GM18505 (cell line): ENCODE data around the gene RAI14.
"Not testable (repeated sequence)": the region's sequence is repeated elsewhere in the genome, so short reads cannot be mapped to it uniquely, and the experiment has no call there.

Experiments used
- ATAC-seq: cut with Tn5 transposase; IDR thresholded peaks from one replicate; pipeline ENCODE4 v1.9.1; 2021; ENCODE audit not compliant: unreplicated experiment
- POLR2A ChIP-seq: IDR thresholded peaks from 4 replicates; pipeline ENCODE4 v1.6.1; 2011; ENCODE audit warnings: borderline replicate concordance; ENCODE audit not compliant: insufficient read depth, insufficient read length; ENCODE audit errors: extremely low read depth

The RAI14 gene

GRCh38 chr5:34691326-34691725, 35.2 kb downstream of the RAI14 start:
- no peak for ATAC-seq
- no peak for TF ChIP-seq POLR2A

GRCh38 chr5:34692786-34693185, 36.7 kb downstream of the RAI14 start:
- ATAC-seq: no peak
- TF ChIP-seq POLR2A: no peak

DNA sequence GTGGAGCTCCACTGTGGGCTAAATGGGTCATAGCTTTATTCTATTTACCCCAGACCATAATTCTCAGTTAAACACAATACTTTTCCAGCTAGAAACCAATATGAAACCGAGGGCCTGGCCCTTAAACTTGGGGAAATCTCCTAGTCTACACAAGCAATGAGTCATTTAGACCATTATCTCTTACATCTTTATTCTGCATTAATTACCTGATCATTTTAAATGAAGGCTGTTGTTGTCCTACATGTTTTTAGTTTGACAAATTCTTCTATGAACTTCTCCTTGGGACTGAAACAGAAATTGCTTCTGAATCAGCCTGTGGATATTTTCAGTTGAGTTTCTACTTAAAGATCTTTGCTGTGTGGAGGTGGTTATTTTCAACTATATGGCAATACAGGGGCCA, 37.9 kb downstream of the RAI14 start:
- no peak for TF ChIP-seq POLR2A
- ATAC-seq: no peak

GRCh38 chr5:34694685-34695084, 38.6 kb downstream of the RAI14 start:
- ATAC-seq: no peak
- no peak for TF ChIP-seq POLR2A

DNA sequence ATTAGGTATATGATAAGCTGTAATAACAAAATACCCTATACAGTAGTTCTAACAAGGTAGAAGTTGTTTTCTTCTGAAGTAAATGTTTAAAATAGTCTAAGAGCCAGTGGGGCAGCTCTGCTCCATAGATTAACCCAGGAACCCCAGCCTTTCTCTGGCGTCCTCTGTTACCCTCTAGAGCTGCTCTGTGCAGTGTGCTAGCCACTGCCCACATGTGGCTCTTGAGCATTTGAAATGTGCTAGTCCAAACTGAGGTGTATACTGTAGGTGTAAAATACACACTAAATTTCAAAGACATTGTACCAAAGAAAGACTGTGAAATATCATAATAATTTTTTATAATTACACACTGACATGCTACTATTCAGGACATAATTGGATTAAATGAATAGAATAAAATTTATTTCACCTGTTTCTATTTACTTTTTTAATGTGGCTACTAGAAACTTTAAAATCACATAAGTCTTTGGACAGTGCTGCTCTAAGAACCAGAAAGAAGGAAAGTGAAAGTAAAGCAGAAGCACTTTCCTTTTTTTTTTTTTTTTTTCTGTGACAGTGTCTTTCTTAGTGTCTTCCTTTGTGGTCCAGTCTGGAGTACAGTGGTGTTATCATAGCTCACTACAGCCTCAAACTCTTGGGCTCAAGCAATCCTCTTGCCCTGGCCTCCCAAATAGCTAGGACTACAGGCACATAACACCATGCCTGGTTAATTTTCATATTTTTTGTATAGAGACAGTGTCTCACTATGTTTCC, 39.3 kb downstream of the RAI14 start:
- no peak for TF ChIP-seq POLR2A
- no peak for ATAC-seq

GRCh38 chr5:34697308-34698108, 41.4 kb downstream of the RAI14 start:
- TF ChIP-seq POLR2A: no peak
- no peak for ATAC-seq

- TF ChIP-seq POLR2A: no peak
- ATAC-seq: no peak
Measured at GRCh38 chr5:34698109-34698419, 41.9 kb downstream of the RAI14 start.

DNA sequence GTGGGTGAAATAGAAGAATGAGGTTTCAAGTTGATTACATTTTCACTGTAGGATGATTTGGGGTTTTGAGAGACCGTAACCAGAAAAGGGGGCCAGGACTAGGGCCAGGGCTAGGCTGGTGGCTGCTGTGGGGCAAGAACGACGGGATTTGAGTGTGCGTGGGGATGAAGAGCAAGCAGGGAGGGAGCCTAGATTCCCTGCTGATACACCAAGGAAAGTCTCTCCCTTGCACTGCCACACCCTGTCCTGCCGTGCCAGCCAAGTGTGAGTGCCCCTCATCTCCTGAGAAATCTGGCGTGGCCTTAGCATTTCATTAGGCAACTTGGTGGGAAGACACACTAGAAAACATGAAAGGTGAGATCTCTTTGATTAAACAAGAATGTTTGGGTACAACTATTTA, 42.6 kb downstream of the RAI14 start:
- TF ChIP-seq POLR2A: no peak
- ATAC-seq: no peak

DNA sequence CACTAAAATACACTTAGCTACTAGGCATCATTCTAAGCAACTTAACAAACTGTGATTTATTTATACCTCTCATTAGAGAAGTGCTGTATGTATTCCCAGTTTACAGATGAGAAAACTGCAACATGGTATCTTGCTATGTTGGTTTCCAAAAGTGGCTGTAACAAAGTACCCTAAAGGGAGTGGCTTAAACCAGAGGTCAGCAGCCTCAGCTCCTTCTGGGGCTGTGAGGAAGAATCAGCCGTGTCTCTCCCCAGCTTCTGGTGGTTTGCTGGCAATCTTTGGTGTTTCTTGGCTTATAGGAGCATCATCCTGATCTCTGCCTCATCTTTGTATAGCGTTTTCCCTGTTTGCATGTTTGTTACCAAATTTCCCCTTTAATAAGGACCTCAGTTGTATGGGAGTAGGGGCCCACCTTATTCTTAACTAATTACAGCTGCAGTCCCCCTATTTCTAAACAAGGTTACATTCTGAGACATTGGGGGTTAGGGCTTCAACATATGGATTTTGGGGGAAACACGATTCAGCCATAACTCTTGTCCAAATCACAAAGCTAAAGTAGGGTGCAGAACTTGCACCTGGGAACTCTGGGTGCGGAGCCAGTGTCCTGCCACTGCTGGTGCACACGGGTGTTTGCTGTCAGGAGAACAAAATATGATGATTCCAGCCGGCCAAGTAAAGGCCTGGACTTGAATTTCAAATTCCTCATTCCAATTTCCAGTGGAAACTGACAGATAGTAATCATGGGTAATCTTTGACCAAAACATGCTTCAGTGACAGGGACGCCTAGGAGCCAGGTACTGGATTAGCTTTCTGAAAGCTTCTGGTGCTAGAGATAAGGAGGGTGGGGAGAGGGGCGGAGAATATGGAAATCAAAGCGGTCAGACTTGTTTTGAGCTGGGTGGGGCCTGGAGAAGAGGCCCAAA, 43.3 kb downstream of the RAI14 start:
- no peak for ATAC-seq

DNA sequence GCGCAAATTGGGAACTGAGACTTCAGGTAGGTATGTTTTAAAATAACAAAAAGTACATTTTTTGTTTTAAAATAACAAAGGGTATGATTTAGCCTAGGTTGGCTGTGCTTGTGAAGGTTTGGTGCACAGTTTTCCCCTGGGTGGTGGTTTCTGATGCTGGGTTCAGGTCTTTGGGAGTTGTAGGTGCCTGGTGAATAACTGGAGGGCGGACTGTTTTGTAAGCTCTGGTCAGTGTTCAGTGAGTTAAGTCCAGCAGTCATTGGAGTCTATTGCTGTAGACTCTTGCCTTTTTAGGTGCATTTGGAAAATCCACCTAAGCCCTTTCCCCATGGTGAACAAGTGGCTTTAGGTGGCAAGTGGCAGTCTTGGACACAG, 43.9 kb downstream of the RAI14 start:
- no peak for TF ChIP-seq POLR2A
- no peak for ATAC-seq

More for the DNA sequence above, 43.3 kb downstream of the RAI14 start:
- no peak for TF ChIP-seq POLR2A

DNA sequence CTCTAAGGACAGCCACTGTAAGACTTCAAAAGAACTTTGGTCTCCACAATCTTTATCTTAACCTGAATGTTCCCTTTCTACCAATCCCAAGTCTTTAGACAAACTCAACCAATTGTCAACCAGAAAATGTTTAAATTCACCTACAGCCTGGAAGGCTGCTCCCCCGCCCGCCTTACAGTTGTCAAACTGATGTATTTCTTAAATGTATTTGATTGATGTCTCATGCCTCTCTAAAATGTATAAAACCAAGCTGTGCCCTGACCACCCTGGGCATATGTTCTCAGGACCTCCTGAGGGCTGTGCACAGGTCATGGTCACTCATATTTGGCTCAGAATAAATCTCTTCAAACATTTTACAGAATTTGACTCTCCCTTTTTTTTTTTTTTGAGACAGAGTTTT, 45.3 kb downstream of the RAI14 start:
- not testable (repeated sequence) for ATAC-seq

- no peak for ATAC-seq
- TF ChIP-seq POLR2A: no peak
Measured at GRCh38 chr5:34703767-34704713, 47.9 kb downstream of the RAI14 start.
